GM20000 (cell line): ENCODE measurements around the gene SH3BP5.
"Not testable (repeated sequence)": the region's sequence is repeated elsewhere in the genome, so short reads cannot be mapped to it uniquely, and the experiment has no call there.

Experiments used
- DNase-seq: peaks from one replicate; pipeline ENCODE4 v3.0.0; 2012; ENCODE audit warnings: low spot score
- TF ChIP-seq, protein P1 (sequence below): IDR thresholded peaks from 2 replicates; pipeline ENCODE4 v1.5.1; 2012; ENCODE audit warnings: mild to moderate bottlenecking, control low read depth; ENCODE audit errors: extremely low read depth, missing control alignments

SH3BP5 gene

DNA sequence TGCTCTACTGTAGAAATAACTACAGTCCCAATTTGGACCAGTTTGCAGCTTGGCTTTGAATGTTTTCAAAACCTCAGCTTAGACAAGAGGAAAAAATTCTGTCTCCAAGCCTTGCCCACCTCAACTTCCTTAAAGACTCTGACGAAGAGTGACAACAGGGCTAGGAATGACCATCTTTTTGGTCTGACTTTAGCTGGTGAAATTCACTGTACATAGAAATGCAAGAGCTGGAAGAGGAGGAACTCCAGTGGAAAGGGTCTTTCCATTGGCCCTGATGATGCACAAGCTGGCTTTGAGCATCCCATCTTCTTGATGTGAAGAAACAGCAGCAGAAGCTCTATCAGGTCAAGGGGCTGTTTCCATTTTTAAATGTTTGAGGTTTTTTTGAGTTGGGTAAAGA lies 22.7 kb upstream of the SH3BP5 start:
- DNase-seq, result no peak
- TF ChIP-seq, protein P1, sequence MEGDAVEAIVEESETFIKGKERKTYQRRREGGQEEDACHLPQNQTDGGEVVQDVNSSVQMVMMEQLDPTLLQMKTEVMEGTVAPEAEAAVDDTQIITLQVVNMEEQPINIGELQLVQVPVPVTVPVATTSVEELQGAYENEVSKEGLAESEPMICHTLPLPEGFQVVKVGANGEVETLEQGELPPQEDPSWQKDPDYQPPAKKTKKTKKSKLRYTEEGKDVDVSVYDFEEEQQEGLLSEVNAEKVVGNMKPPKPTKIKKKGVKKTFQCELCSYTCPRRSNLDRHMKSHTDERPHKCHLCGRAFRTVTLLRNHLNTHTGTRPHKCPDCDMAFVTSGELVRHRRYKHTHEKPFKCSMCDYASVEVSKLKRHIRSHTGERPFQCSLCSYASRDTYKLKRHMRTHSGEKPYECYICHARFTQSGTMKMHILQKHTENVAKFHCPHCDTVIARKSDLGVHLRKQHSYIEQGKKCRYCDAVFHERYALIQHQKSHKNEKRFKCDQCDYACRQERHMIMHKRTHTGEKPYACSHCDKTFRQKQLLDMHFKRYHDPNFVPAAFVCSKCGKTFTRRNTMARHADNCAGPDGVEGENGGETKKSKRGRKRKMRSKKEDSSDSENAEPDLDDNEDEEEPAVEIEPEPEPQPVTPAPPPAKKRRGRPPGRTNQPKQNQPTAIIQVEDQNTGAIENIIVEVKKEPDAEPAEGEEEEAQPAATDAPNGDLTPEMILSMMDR, result no peak

DNA sequence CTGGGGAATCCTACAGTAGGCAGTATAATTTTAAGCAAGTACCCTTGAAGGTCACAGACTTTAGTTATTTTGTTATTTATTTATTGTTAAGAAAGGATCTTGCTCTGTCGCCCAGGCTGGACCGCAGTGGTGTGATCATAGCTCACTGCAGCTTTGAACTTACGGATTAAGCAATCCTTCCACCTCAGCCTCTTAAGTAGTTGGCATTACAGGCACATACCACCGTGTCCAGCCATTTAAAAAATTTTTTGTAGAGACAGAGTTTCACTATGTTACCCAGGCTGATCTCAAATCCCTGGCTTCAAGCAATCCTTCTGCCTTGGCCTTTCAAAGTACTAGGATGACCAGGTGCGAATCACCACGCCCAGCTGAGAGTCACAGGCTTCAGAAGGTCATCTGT lies 22.1 kb upstream of the SH3BP5 start:
- DNase-seq, result no peak
- TF ChIP-seq, protein P1, result no peak

DNA sequence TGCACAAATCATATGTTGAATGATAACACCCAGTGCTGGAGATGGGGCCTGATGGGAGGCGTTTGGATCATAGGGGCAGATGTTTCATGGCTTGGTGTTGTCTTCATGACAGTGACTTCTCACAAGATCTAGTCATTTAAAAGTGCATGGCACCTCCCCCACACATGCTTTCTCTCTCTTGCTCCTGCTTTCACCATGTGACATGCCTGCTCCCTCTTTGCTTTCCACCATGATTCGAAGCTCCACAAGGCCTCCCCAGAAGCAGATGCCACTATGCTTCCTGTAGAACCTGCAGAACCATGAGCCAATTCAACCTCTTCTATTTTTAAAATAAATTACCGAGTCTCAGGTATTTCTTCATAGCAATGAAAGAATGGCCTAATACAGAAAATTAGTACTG lies 17.8 kb upstream of the SH3BP5 start:
- TF ChIP-seq, protein P1, result no peak

DNA sequence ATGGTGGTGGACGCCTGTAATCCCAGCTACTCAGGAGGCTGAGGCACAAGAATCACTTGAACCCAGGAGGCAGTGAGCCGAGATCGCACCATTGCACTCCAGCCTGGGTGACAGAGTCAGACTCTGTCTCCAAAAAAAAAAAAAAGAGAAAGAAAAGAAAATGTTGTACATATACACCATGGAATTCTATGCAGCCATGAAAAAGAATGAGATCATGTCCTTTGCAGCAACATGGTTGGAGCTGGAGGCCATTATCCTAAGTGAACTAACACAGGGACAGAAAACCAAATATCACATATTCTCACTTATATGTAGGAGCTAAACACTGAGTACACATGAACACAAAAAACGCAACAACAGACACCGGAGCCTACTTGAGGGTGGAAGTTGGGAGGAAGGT lies 17.1 kb upstream of the SH3BP5 start:
- not testable (repeated sequence) for DNase-seq

More for the DNA sequence above, 17.8 kb upstream of the SH3BP5 start:
- DNase-seq, result no peak

DNA sequence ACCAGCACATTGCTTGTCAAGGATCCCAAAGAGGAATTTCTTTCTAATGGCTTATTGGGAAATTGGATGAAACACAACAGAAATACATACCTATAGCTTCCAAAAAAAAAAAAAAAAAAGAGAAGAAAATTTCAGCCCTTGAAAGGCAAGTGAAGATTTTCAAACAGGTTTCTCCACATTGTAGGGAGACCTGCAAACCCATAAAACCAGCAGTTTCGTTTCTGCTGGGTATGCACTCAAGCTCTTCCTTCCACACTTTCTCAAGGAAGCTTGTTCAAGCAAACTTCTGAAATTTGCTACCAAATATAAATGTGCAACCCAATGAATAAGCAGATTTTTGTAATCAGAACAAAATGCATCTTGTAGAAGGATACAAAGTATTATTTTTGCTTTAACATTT lies 15.9 kb upstream of the SH3BP5 start:
- TF ChIP-seq, protein P1, result no peak
- no peak for DNase-seq

DNA sequence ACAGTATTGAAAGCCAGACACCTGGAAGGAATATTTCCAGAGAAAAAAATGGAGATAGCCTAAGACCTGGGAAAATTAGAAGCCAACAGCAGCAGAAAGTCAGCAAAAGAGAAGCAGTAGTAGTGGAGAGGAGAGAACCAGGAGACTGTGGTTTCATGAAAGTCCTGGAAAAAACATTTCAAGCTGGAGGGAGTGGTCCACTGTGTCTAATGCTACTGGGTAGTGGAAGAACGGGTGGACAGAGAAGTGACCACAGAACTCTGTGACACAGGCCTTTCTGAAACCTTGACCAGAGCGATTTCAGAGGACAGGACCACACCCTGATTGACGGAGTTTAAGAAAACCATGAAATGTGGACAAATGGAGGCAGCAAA lies 15.3 kb upstream of the SH3BP5 start:
- TF ChIP-seq, protein P1, result no peak
- DNase-seq, result no peak

DNA sequence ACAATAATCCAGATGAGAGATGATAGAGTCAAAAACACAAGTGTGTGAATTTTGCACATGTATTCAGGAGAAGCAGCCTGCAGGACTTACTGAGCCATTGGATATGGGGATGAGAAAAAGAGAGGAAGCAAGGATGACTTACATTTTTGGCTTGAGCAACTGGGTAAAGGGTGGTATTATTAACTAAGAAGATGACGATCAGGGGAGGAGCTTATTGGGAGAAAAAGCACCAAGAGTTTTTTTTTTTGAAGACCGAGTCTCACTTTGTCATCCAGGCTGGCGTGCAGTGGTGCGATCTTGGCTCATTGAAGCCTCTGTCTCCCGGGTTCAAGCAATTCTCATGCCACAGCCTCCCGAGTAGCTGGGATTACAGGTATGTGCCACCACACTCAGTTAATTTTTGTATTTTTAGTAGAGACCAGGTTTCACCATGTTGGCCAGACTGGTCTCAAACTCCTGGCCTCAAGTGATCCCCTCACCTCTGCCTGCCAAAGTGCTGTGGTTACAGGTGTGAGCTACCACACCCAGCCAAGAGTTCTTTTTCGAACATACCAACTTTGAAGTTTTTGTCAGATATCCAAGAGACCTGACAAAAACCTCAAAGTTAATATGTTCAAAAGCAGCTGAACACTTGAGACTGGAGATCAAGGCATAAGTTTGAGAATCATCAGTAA lies 14.8 kb upstream of the SH3BP5 start:
- TF ChIP-seq, protein P1, result no peak
- DNase-seq, result no peak

DNA sequence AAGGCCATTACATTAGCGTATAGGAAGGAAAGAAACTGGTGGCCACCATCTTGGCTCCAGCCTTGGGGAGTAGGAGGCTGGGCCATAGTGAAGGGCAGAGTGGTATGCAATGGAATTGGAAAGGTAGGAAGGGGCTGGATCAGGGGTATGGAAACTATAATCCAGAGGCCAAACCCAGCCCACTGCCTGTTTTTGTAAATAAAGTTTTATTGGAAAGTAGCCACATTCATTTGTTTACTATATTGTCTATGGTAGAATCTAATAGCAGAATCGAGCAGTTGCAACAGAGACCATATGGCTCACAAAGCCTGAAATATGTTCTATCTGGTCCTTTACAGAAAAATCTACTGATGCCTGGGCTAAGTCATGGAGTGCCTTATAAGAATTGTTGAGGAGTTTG lies 14.1 kb upstream of the SH3BP5 start:
- TF ChIP-seq, protein P1, result no peak
- no peak for DNase-seq
